ENCODE measurements around the gene ANTXR2. TPM values are rescaled to one million over a fixed set of nuclear protein-coding genes. Genes with fewer than 3 reads are reported as not detected.
"Not testable (repeated sequence)": the region's sequence is repeated elsewhere in the genome, so short reads cannot be mapped to it uniquely, and the experiment has no call there.

The ANTXR2 gene
- 10 to 100 TPM; 14.4 to 25.2 (median 19.6) TPM for total RNA-seq

DNA sequence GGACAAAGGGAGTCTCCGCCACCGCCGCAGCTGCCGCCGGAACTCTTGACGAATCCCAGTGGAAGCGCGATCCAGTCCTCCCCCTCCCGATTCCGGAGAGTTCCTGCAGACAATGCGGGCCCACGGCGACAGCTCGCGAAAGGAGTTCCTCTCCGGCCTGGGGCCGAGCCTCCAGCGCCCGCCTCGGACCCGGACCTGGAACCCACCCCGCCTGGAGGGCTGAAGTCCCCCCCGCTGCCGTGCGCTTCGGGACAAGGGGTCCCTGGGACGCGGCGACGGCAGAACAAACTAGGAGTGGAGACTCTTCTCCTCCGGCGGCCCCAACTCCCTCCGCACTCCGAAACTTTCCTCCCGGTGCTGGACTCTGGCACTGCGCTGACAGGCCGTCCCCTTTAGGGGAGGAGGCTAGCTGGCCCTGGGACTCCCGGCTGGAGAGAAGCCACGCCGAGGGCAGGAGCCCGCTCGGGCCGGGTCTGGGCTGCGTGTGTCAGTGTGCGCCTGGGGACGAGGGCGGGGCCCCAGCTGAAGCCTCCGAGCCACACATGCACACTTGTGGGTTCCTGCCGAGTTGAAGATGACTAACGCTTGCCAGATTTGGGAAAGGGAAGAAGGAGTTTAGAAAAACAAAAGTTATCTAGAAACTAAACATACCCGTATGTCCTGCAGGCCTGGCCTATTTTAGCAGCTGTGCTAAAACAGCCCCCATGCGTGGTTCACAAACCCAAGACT lies at the start of gene ANTXR2:
ANTXR2 (minus strand) TSS at position 486 of the 729 bp plus-strand sequence. CDS start 669 bp downstream, outside the sequence.
- peak; percentile 87 to 98 for DNase-seq (ENCODE audit: low spot score in 2 of 2)
- TF ChIP-seq POLR2A (IDR thresholded peaks at IDR 0.05), result no peak
- TF ChIP-seq, protein P1, sequence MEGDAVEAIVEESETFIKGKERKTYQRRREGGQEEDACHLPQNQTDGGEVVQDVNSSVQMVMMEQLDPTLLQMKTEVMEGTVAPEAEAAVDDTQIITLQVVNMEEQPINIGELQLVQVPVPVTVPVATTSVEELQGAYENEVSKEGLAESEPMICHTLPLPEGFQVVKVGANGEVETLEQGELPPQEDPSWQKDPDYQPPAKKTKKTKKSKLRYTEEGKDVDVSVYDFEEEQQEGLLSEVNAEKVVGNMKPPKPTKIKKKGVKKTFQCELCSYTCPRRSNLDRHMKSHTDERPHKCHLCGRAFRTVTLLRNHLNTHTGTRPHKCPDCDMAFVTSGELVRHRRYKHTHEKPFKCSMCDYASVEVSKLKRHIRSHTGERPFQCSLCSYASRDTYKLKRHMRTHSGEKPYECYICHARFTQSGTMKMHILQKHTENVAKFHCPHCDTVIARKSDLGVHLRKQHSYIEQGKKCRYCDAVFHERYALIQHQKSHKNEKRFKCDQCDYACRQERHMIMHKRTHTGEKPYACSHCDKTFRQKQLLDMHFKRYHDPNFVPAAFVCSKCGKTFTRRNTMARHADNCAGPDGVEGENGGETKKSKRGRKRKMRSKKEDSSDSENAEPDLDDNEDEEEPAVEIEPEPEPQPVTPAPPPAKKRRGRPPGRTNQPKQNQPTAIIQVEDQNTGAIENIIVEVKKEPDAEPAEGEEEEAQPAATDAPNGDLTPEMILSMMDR (IDR thresholded peaks at IDR 0.05), result no peak
- WGBS, 2 donors, result 0% methylated on average over 29 to 41 of the region's 52 CpGs
- peak within 1 kb of the TSS; percentile 79 for H3K4me3 ChIP-seq (ENCODE audit: low read depth, poor library complexity, severe bottlenecking)
- intact Hi-C loops (cut with DNase I; ENCODE audit: low total_unique reads), result no loop called here

DNA sequence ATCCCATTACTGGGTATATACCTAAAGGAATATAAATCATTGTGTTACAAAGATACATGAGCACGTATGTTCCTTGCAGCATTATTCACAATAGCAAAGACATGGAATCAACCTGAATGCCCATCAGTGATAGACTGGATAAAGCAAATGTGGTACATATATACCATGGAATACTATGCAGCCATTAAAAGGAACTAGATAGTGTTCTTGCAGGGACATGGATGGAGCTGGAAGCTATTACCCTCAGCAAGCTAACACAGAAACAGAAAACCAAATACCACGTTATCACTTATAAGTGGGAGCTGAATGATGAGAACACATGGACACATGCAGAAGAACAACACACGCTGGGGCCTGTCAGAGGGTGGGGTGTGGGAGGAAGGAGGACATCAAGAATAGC lies 48.8 kb upstream of the ANTXR2 start:
- 79 to 96% methylated on average over 3 of the region's 3 CpGs for WGBS, 2 donors
- intact Hi-C loops (cut with DNase I; ENCODE audit: low total_unique reads); DNase-seq (ENCODE audit: low spot score in 2 of 2); H3K4me3 ChIP-seq (ENCODE audit: low read depth, poor library complexity, severe bottlenecking): not testable (repeated sequence)

DNA sequence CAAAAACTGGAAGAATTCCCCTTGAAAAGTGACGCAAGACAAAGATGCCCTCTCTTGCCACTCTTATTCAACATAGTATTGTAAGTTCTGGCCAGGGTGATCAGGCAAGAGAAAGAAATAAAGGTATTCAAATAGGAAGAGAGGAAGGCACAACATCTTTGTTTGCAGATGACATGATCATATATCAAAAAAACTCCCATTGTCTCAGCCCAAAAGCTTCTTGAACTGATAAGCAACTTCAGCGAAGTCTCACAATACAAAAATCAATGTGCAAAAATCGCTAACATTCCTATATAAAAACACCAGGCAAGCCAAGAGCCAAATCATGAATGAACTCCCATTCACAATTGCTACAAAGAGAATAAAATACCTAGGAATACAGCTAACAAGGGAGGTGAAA lies 46.6 kb upstream of the ANTXR2 start:
- WGBS, 2 donors, result 82 to 87% methylated on average over 3 of the region's 3 CpGs
- DNase-seq (ENCODE audit: low spot score in 2 of 2); H3K4me3 ChIP-seq (ENCODE audit: low read depth, poor library complexity, severe bottlenecking); intact Hi-C loops (cut with DNase I; ENCODE audit: low total_unique reads): not testable (repeated sequence)

DNA sequence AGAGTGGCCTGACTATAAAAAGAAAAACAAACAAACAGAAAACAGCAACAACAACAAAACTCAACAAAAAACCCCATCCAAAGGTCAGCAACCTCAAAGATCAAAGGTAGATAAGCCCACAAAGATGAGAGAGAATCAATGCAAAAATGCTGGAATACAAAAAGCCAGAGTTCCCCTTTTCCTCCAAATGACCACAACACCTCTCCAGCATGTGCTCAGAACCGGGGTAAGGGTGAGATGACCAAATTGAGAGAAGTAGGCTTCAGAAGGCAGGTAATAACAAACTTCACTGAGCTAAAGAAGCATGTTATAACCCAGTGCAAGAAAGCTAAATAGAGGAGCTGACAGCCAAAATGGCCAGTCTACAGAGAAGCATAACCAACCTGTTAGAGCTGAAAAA lies 43.5 kb upstream of the ANTXR2 start:
- intact Hi-C loops (cut with DNase I; ENCODE audit: low total_unique reads), result no loop called here
- no peak overlapping the region for H3K4me3 ChIP-seq (ENCODE audit: low read depth, poor library complexity, severe bottlenecking)
- no peak for DNase-seq (ENCODE audit: low spot score in 2 of 2)
- TF ChIP-seq, protein P1 (IDR thresholded peaks at IDR 0.05), result no peak
- TF ChIP-seq POLR2A (IDR thresholded peaks at IDR 0.05), result no peak
- WGBS, 2 donors, result 73 to 79% methylated on average over 1 of the region's 1 CpG

DNA sequence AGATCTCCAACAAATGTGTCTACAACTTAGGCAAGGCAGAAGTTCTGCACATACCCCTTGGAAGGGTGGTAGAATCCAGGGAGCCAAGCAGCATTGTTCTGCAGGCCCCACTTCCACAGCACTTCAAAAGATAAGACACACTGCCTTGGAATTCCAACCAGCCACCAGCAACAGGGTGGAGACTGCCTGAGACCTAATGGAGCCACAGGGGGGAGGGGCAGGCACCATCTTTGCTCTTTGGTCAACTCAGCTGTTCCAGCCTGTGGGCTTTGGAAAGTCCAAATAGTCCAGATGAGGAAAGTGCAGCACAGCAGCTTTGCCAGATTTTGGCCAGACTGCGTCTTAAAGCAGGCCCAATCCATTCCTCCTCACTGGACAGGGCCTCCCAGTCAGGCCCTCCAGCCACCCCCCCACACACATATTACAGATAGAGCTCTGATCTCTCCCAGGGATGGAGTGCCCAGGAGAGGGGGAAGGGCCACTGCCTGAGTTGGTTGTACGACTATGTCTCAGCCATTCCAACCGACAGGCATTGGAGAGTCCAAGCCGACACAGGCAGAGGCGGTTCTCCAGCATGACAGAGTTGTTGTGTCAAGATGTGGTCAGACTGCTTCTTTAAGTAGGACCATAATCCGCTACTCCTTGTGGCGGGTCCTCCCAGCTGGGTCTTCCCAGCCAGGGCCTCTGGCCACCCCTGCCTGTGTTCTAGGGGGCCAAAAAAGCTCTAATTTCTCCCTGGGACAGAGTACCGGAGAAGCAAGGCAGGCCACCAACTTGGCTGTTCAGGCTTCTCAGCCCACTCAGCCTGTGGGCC lies 42.5 kb upstream of the ANTXR2 start:
- TF ChIP-seq, protein P1 (IDR thresholded peaks at IDR 0.05), result no peak
- no peak for TF ChIP-seq POLR2A (IDR thresholded peaks at IDR 0.05)
- no peak overlapping the region for H3K4me3 ChIP-seq (ENCODE audit: low read depth, poor library complexity, severe bottlenecking)
- WGBS, 2 donors, result 95 to 97% methylated on average over 8 of the region's 8 CpGs
- intact Hi-C loops (cut with DNase I; ENCODE audit: low total_unique reads), result no loop called here
- no peak for DNase-seq (ENCODE audit: low spot score in 2 of 2)

DNA sequence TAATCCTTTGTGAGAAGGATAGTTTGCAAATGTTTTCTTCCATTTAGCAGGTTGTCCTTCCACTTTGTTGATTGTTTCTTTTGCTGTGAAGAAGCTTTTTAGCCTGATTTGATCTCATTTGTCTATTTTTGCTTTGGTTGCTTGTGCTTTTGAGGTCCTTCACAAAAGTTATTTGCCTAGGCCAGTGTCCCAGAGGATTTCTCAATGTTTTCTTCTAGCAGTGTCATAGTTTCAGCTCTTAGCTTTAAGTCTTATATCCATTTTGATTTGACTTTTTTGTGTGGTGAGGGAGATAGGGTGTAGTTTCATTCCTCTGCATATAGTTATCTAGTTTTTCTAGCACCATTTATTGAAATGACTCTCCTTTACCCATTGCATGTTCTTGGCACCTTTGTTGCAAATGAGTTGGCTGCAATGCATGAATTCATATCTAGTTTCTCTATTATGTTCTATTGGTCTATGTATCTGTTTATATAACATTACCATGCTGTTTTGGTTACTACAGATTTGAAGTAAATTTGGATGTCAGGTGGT lies 41.8 kb upstream of the ANTXR2 start:
- intact Hi-C loops (cut with DNase I; ENCODE audit: low total_unique reads), result no loop called here
- DNase-seq (ENCODE audit: low spot score in 2 of 2), result no peak

More for the DNA sequence above, 41.8 kb upstream of the ANTXR2 start:
- no peak for TF ChIP-seq POLR2A (IDR thresholded peaks at IDR 0.05)
- TF ChIP-seq, protein P1 (IDR thresholded peaks at IDR 0.05), result no peak
- H3K4me3 ChIP-seq (ENCODE audit: low read depth, poor library complexity, severe bottlenecking), result no peak overlapping the region

All from lower leg skin (tissue), 4 donors.